Liver (tissue), 3 donors: Measurements from ENCODE around the gene NOP16.

ENCODE experiments used
- CTCF ChIP-seq: fragments of 150-350 bp; IDR thresholded peaks from 2 replicates; pipeline ENCODE4 v1.5.1; 2017; ENCODE audit warnings: improper control_type of control experiment, low read depth, low read length; ENCODE audit not compliant: missing input control
- GABPA ChIP-seq, 2 donors: IDR thresholded peaks in 1 of 2; conservative IDR thresholded peaks in 1 of 2; 2 replicates each; pipeline ENCODE4 v1.6.1; 2016; ENCODE audit warnings: antibody characterized with exemption in 2 of 2, mild to moderate bottlenecking in 1 of 2, moderate library complexity in 1 of 2
- JUND ChIP-seq, 2 donors: IDR thresholded peaks; 2 replicates each; pipeline ENCODE4 v1.6.1; 2016; ENCODE audit warnings: antibody characterized with exemption in 2 of 2
- RXRA ChIP-seq, 2 donors: IDR thresholded peaks; 2 replicates each; pipeline ENCODE4 v1.6.1; 2017 to 2018; ENCODE audit warnings: antibody characterized with exemption in 2 of 2, mild to moderate bottlenecking in 1 of 2
- SP1 ChIP-seq: IDR thresholded peaks from 2 replicates; pipeline ENCODE4 v1.6.1; 2018; ENCODE audit warnings: antibody characterized with exemption, mild to moderate bottlenecking
- TF ChIP-seq, protein P1 (sequence below): IDR thresholded peaks from 2 replicates; pipeline ENCODE4 v1.6.1; 2016; ENCODE audit warnings: antibody characterized with exemption, mild to moderate bottlenecking
- TF ChIP-seq, protein P2 (sequence below): IDR thresholded peaks from 2 replicates; pipeline ENCODE4 v1.6.1; 2016; ENCODE audit warnings: antibody characterized with exemption
- donor health status: healthy.
- donor health status: healthy.

DNA sequence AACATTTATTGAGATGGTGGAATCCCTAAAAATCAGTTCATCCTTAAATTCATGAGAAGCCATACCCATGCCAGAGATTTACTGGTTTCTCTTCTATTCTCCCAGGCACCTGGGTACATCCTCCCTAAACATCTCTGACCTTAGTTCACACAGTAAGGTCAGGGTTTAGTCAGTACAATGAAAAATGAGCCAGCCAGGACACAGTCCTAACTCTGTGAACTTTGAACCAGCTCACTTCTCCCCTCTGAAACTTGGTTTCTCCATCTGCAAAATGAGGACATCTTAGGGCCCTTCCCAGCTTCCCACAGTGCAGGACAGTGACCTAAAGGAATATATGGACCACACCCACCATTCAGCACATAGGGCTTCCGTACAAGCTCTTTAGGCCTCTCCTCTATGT, 1.9 kb downstream of the NOP16 start:
- TF ChIP-seq CTCF (no peak), SP1 (no peak), RXRA (IDR thresholded peaks at IDR 0.05) (peak; percentile 52 to 55), GABPA (IDR thresholded peaks at IDR 0.05 in 1 of 2, conservative IDR thresholded peaks at IDR 0.05 in 1 of 2) (no peak), JUND (IDR thresholded peaks at IDR 0.05) (no peak)
- TF ChIP-seq, protein P1, sequence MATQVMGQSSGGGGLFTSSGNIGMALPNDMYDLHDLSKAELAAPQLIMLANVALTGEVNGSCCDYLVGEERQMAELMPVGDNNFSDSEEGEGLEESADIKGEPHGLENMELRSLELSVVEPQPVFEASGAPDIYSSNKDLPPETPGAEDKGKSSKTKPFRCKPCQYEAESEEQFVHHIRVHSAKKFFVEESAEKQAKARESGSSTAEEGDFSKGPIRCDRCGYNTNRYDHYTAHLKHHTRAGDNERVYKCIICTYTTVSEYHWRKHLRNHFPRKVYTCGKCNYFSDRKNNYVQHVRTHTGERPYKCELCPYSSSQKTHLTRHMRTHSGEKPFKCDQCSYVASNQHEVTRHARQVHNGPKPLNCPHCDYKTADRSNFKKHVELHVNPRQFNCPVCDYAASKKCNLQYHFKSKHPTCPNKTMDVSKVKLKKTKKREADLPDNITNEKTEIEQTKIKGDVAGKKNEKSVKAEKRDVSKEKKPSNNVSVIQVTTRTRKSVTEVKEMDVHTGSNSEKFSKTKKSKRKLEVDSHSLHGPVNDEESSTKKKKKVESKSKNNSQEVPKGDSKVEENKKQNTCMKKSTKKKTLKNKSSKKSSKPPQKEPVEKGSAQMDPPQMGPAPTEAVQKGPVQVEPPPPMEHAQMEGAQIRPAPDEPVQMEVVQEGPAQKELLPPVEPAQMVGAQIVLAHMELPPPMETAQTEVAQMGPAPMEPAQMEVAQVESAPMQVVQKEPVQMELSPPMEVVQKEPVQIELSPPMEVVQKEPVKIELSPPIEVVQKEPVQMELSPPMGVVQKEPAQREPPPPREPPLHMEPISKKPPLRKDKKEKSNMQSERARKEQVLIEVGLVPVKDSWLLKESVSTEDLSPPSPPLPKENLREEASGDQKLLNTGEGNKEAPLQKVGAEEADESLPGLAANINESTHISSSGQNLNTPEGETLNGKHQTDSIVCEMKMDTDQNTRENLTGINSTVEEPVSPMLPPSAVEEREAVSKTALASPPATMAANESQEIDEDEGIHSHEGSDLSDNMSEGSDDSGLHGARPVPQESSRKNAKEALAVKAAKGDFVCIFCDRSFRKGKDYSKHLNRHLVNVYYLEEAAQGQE: no peak
- TF ChIP-seq, protein P2, sequence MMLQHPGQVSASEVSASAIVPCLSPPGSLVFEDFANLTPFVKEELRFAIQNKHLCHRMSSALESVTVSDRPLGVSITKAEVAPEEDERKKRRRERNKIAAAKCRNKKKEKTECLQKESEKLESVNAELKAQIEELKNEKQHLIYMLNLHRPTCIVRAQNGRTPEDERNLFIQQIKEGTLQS: no peak
